HUDEP-2 (cell line): ENCODE results near the gene ZNF428.
A peak's percentile ranks its signal among the peaks of the same experiment; 100 is the strongest.
"Not testable (repeated sequence)": the region's sequence is repeated elsewhere in the genome, so short reads cannot be mapped to it uniquely, and the experiment has no call there.

ENCODE experiments used
- DNase-seq, 76 experiments: peaks; one replicate each; lab custom pipeline; 2025; ENCODE audit not compliant: unreplicated experiment in 76 of 76; lab: John Stamatoyannopoulos, UW

The ZNF428 gene

GRCh38 chr19:43595605-43595998 is 23.8 kb downstream of the ZNF428 start:
- DNase-seq = peak in 3 of 76 experiments; percentile 18 to 80 (median 47)

GRCh38 chr19:43594710-43595604 is 24.5 kb downstream of the ZNF428 start:
- peak in 71 of 76 experiments; percentile 16 to 88 (median 63) for DNase-seq

- no peak for DNase-seq
Measured at GRCh38 chr19:43594081-43594697, 25.2 kb downstream of the ZNF428 start.

GRCh38 chr19:43592800-43593350 is 26.6 kb downstream of the ZNF428 start:
- DNase-seq = no peak

- DNase-seq = no peak
Measured at GRCh38 chr19:43591904-43592772, 27.3 kb downstream of the ZNF428 start.

- DNase-seq = no peak
Measured at GRCh38 chr19:43589678-43590077, 29.8 kb downstream of the ZNF428 start.

- DNase-seq = no peak
Measured at GRCh38 chr19:43589277-43589676, 30.2 kb downstream of the ZNF428 start.

- DNase-seq = not testable (repeated sequence)
Measured at GRCh38 chr19:43587029-43587428, 32.4 kb downstream of the ZNF428 start.

- peak in 59 of 76 experiments; percentile 13 to 74 (median 47) for DNase-seq
Measured at GRCh38 chr19:43586346-43586745, 33.1 kb downstream of the ZNF428 start.

GRCh38 chr19:43584484-43584883 is 34.9 kb downstream of the ZNF428 start:
- no peak for DNase-seq

GRCh38 chr19:43582495-43582894 is 36.9 kb downstream of the ZNF428 start:
- DNase-seq = no peak

- no peak for DNase-seq
Measured at GRCh38 chr19:43581467-43581866, 38.0 kb downstream of the ZNF428 start.

- DNase-seq = no peak
Measured at GRCh38 chr19:43578787-43579186, 40.6 kb downstream of the ZNF428 start.

GRCh38 chr19:43575955-43576878 is 43.2 kb downstream of the ZNF428 start:
- no peak for DNase-seq

GRCh38 chr19:43575156-43575950 is 44.1 kb downstream of the ZNF428 start, which contains the start of the genes PINLYP and XRCC1:
TSS of gene PINLYP (plus strand) at chr19:43575801. CDS start at chr19:43577192, 1,391 bp downstream.
TSS of gene XRCC1 (minus strand) at chr19:43575527. CDS start at chr19:43575458, 69 bp downstream.
- peak; percentile 57 to 99 (median 98) for DNase-seq

GRCh38 chr19:43574424-43575155 is 44.8 kb downstream of the ZNF428 start:
- DNase-seq = peak in 3 of 76 experiments; percentile 24 to 40 (median 26)

GRCh38 chr19:43572171-43572588 is 47.2 kb downstream of the ZNF428 start:
- DNase-seq = no peak
